SK-N-SH treated with all-trans-retinoic acid at 6 μM for 48 hours (cell line): ENCODE results near the gene ADD1.

ENCODE experiments used
- ARNTL ChIP-seq: fragments of 450-650 bp; formaldehyde crosslinking; IDR thresholded peaks from 2 replicates; pipeline ENCODE4 v1.5.0; 2020; ENCODE audit warnings: low read depth, mild to moderate bottlenecking, moderate library complexity, borderline replicate concordance
- CREB5 ChIP-seq: fragments of 250-450 bp; sonication (Bioruptor Pico); IDR thresholded peaks from 2 replicates; pipeline ENCODE4 v1.5.1; 2020; ENCODE audit warnings: low read depth, mild to moderate bottlenecking, moderate library complexity
- CSRNP3 ChIP-seq: fragments of 250-450 bp; sonication (Bioruptor Pico); IDR thresholded peaks from 2 replicates; pipeline ENCODE4 v1.5.1; 2021; ENCODE audit warnings: mild to moderate bottlenecking, moderate library complexity
- PATZ1 ChIP-seq: fragments of 250-450 bp; sonication (Bioruptor Pico); IDR thresholded peaks from 2 replicates; pipeline ENCODE4 v1.8.0; 2020; ENCODE audit warnings: mild to moderate bottlenecking, moderate library complexity, borderline replicate concordance
- POU6F1 ChIP-seq: fragments of 250-450 bp; sonication (Bioruptor Pico); IDR thresholded peaks from 2 replicates; pipeline ENCODE4 v1.8.0; 2021; ENCODE audit warnings: low read depth, mild to moderate bottlenecking, moderate library complexity, borderline replicate concordance
- PPARA ChIP-seq: fragments of 250-450 bp; sonication (Bioruptor Pico); IDR thresholded peaks from 2 replicates; pipeline ENCODE4 v1.5.0; 2020; ENCODE audit warnings: mild to moderate bottlenecking, borderline replicate concordance
- SNAI2 ChIP-seq: fragments of 250-450 bp; sonication (Bioruptor Pico); IDR thresholded peaks from 2 replicates; pipeline ENCODE4 v1.5.0; 2020; ENCODE audit warnings: mild to moderate bottlenecking, moderate library complexity
- TSHZ2 ChIP-seq: fragments of 250-450 bp; sonication (Bioruptor Pico); IDR thresholded peaks from 2 replicates; pipeline ENCODE4 v1.5.0; 2020; ENCODE audit warnings: mild to moderate bottlenecking, moderate library complexity
- ZC3H10 ChIP-seq: fragments of 250-450 bp; sonication (Bioruptor Pico); IDR thresholded peaks from 2 replicates; pipeline ENCODE4 v1.5.1; 2021; ENCODE audit warnings: mild to moderate bottlenecking, moderate library complexity
- ZFP3 ChIP-seq: fragments of 250-450 bp; sonication (Bioruptor Pico); IDR thresholded peaks from 2 replicates; pipeline ENCODE4 v1.5.0; 2020; ENCODE audit warnings: mild to moderate bottlenecking, moderate library complexity
- ZFP30 ChIP-seq: fragments of 450-650 bp; formaldehyde crosslinking; IDR thresholded peaks from 2 replicates; pipeline ENCODE4 v1.5.0; 2022; ENCODE audit warnings: mild to moderate bottlenecking, moderate library complexity
- ZNF70 ChIP-seq: fragments of 450-650 bp; formaldehyde crosslinking; IDR thresholded peaks from 2 replicates; pipeline ENCODE4 v1.5.0; 2020; ENCODE audit warnings: mild to moderate bottlenecking, moderate library complexity

- no peak for TF ChIP-seq ZC3H10 (CRISPR knock-in tag)
- no peak for TF ChIP-seq CSRNP3
- TF ChIP-seq SNAI2 (CRISPR knock-in tag): no peak
- TF ChIP-seq PATZ1 (CRISPR knock-in tag): no peak
- no peak for TF ChIP-seq ZFP30 (CRISPR knock-in tag)
- TF ChIP-seq POU6F1: no peak
- TF ChIP-seq ZFP3: no peak
- TF ChIP-seq CREB5 (CRISPR knock-in tag): no peak
- no peak for TF ChIP-seq TSHZ2 (CRISPR knock-in tag)
- TF ChIP-seq ZNF70 (CRISPR knock-in tag): no peak
- no peak for TF ChIP-seq PPARA (CRISPR knock-in tag)
- no peak for TF ChIP-seq ARNTL
Observed at GRCh38 chr4:2813446-2814405, 29.9 kb upstream of the ADD1 start.
